WTC11 (cell line): ENCODE data around the gene CRISP1. TPM values are rescaled to one million over a fixed set of nuclear protein-coding genes. Genes with fewer than 3 reads are reported as not detected.

Experiments used
- ATAC-seq: fragments of 200-7000 bp; cut with Tn5 transposase; 2 replicates; pipeline ENCODE4 v1.10.0; 2021; ENCODE audit warnings: mild to moderate bottlenecking, moderate library complexity
- CTCF ChIA-PET: fragments of 300-600 bp; sonication (Branson Sonifier 250); formaldehyde crosslinking; loops from one replicate; lab custom pipeline; 2021; ENCODE audit warnings: antibody characterized with exemption; lab: Charles Lee
- POLR2A ChIA-PET: fragments of 350-600 bp; sonication (Branson Sonifier 250); formaldehyde crosslinking; loops from one replicate; lab custom pipeline; 2021; ENCODE audit warnings: antibody characterized with exemption; lab: Charles Lee
- DNase-seq: peaks from one replicate; pipeline ENCODE4 v3.0.0; 2021; ENCODE audit warnings: low spot score
- H3K27ac Mint-ChIP-seq: 2 replicates; pipeline ENCODE4 v1.8.0; 2021; ENCODE audit warnings: mixed read lengths
- H3K27me3 Mint-ChIP-seq: 2 replicates; pipeline ENCODE4 v1.8.0; 2021; ENCODE audit warnings: low read depth, mild to moderate bottlenecking, moderate library complexity, mixed read lengths
- H3K36me3 Mint-ChIP-seq: 2 replicates; pipeline ENCODE4 v1.8.0; 2021; ENCODE audit warnings: mixed read lengths
- H3K4me1 Mint-ChIP-seq: 2 replicates; pipeline ENCODE4 v1.8.0; 2022; ENCODE audit warnings: mixed read lengths
- H3K4me3 Mint-ChIP-seq: 2 replicates; pipeline ENCODE4 v1.8.0; 2021; ENCODE audit warnings: mild to moderate bottlenecking, moderate library complexity, mixed read lengths
- H3K9me3 Mint-ChIP-seq: 2 replicates; pipeline ENCODE4 v1.8.0; 2021; ENCODE audit warnings: mixed read lengths
- ARID4B ChIP-seq: sonication (generic); formaldehyde crosslinking; IDR thresholded peaks from 2 replicates; pipeline ENCODE4 v1.8.0; 2023; ENCODE audit warnings: missing genetic modification reagents, mild to moderate bottlenecking, borderline replicate concordance
- ATF2 ChIP-seq: sonication (generic); formaldehyde crosslinking; IDR thresholded peaks from 2 replicates; pipeline ENCODE4 v1.8.1; 2022; ENCODE audit warnings: low read depth, missing genetic modification reagents, borderline replicate concordance
- ATF3 ChIP-seq: sonication (generic); formaldehyde crosslinking; conservative IDR thresholded peaks from 2 replicates; pipeline ENCODE4 v1.8.1; 2022; ENCODE audit warnings: mild to moderate bottlenecking, missing genetic modification reagents
- E2F1 ChIP-seq: sonication (generic); formaldehyde crosslinking; IDR thresholded peaks from 2 replicates; pipeline ENCODE4 v1.8.0; 2022; ENCODE audit warnings: mild to moderate bottlenecking, missing genetic modification reagents
- GABPB1 ChIP-seq: sonication (generic); formaldehyde crosslinking; IDR thresholded peaks from 2 replicates; pipeline ENCODE4 v1.8.1; 2023; ENCODE audit warnings: mild to moderate bottlenecking, missing genetic modification reagents
- GTF2I ChIP-seq: fragments of 250-450 bp; sonication (Bioruptor Pico); conservative IDR thresholded peaks from 2 replicates; pipeline ENCODE4 v1.4.0; 2021; ENCODE audit warnings: mild to moderate bottlenecking
- JAZF1 ChIP-seq: fragments of 250-450 bp; sonication (Bioruptor Pico); IDR thresholded peaks from 2 replicates; pipeline ENCODE4 v1.9.0; 2021; ENCODE audit warnings: moderate library complexity, mild to moderate bottlenecking, inconsistent platforms
- JUN ChIP-seq: sonication (generic); formaldehyde crosslinking; IDR thresholded peaks from 2 replicates; pipeline ENCODE4 v1.8.0; 2023; ENCODE audit warnings: mild to moderate bottlenecking, missing genetic modification reagents
- MLX ChIP-seq: sonication (generic); formaldehyde crosslinking; IDR thresholded peaks from 2 replicates; pipeline ENCODE4 v1.8.1; 2023; ENCODE audit warnings: mild to moderate bottlenecking, missing genetic modification reagents, moderate library complexity
- NFATC4 ChIP-seq: fragments of 250-450 bp; sonication (Bioruptor Pico); IDR thresholded peaks from 2 replicates; pipeline ENCODE4 v1.9.0; 2021; ENCODE audit warnings: mild to moderate bottlenecking
- NR3C1 ChIP-seq: sonication (generic); formaldehyde crosslinking; conservative IDR thresholded peaks from 2 replicates; pipeline ENCODE4 v1.8.1; 2023; ENCODE audit warnings: low read depth, mild to moderate bottlenecking, missing genetic modification reagents
- PREB ChIP-seq: sonication (generic); formaldehyde crosslinking; IDR thresholded peaks from 2 replicates; pipeline ENCODE4 v1.8.1; 2022; ENCODE audit warnings: mild to moderate bottlenecking, missing genetic modification reagents, moderate library complexity, borderline replicate concordance
- PRRX2 ChIP-seq: fragments of 250-450 bp; sonication (Bioruptor Pico); IDR thresholded peaks from 2 replicates; pipeline ENCODE4 v1.8.0; 2021; ENCODE audit warnings: mild to moderate bottlenecking
- SMAD3 ChIP-seq: sonication (generic); formaldehyde crosslinking; IDR thresholded peaks from 2 replicates; pipeline ENCODE4 v1.8.0; 2022; ENCODE audit warnings: missing genetic modification reagents, mild to moderate bottlenecking, borderline replicate concordance
- SMAD4 ChIP-seq: sonication (generic); formaldehyde crosslinking; IDR thresholded peaks from 2 replicates; pipeline ENCODE4 v1.8.0; 2022; ENCODE audit warnings: mild to moderate bottlenecking, missing genetic modification reagents
- STAT6 ChIP-seq: sonication (generic); formaldehyde crosslinking; conservative IDR thresholded peaks from 2 replicates; pipeline ENCODE4 v1.8.1; 2023; ENCODE audit warnings: mild to moderate bottlenecking, low read depth, missing genetic modification reagents, moderate library complexity
- TEAD1 ChIP-seq: sonication (generic); formaldehyde crosslinking; IDR thresholded peaks from 2 replicates; pipeline ENCODE4 v1.8.0; 2022; ENCODE audit warnings: mild to moderate bottlenecking, missing genetic modification reagents
- USF1 ChIP-seq: sonication (generic); formaldehyde crosslinking; IDR thresholded peaks from 2 replicates; pipeline ENCODE4 v1.8.0; 2022; ENCODE audit warnings: mild to moderate bottlenecking, missing genetic modification reagents
- ZNF232 ChIP-seq: sonication (generic); formaldehyde crosslinking; IDR thresholded peaks from 2 replicates; pipeline ENCODE4 v1.8.0; 2022; ENCODE audit warnings: mild to moderate bottlenecking, missing genetic modification reagents
- ZNF281 ChIP-seq: sonication (generic); formaldehyde crosslinking; IDR thresholded peaks from 2 replicates; pipeline ENCODE4 v1.8.0; 2023; ENCODE audit warnings: mild to moderate bottlenecking, missing genetic modification reagents
- ZNF396 ChIP-seq: fragments of 250-450 bp; sonication (Bioruptor Pico); IDR thresholded peaks from 2 replicates; pipeline ENCODE4 v1.8.0; 2021; ENCODE audit warnings: mild to moderate bottlenecking, moderate library complexity, borderline replicate concordance
- total RNA-seq: library from RNA; stranded (reverse); gene quantifications from 3 replicates; pipeline ENCODE4 v1.2.3, GENCODE V29; 2021

Gene CRISP1
- total RNA-seq, 1 experiment from 2014 or later: not detected

- no peaks in the 10 kb centered on the region for H3K27me3 Mint-ChIP-seq
- H3K4me3 Mint-ChIP-seq: no peak overlapping the region
- TF ChIP-seq PRRX2 (CRISPR knock-in tag) (no peak), JUN (CRISPR knock-in tag) (no peak), E2F1 (no peak), TEAD1 (CRISPR knock-in tag) (no peak), SMAD3 (CRISPR knock-in tag) (no peak), PREB (CRISPR knock-in tag) (no peak), USF1 (CRISPR knock-in tag) (no peak), NFATC4 (CRISPR knock-in tag) (no peak), ATF2 (CRISPR knock-in tag) (no peak), GTF2I (no peak), ZNF232 (CRISPR knock-in tag) (no peak), NR3C1 (CRISPR knock-in tag) (no peak), STAT6 (CRISPR knock-in tag) (no peak), SMAD4 (CRISPR knock-in tag) (no peak), ATF3 (CRISPR knock-in tag) (no peak)
- ATAC-seq (no peak), DNase-seq (no peak)
- peaks cover 4% of the 10 kb centered on the region for H3K4me1 Mint-ChIP-seq
- POLR2A ChIA-PET: no interaction called here
- H3K36me3 Mint-ChIP-seq: no peaks in the 10 kb centered on the region
- H3K27ac Mint-ChIP-seq: no peak overlapping the region
- H3K9me3 Mint-ChIP-seq: no peaks in the 10 kb centered on the region
- CTCF ChIA-PET: interaction anchor here (0.8 kb wide), 1 partner anchor 176 kb away, joined by 3 read pairs; no protein-coding TSS in a partner anchor
Measured at GRCh38 chr6:49855221-49855620, 11.1 kb downstream of the CRISP1 start.

- POLR2A ChIA-PET: no interaction called here
- peaks cover 4% of the 10 kb centered on the region for H3K4me1 Mint-ChIP-seq
- TF ChIP-seq ZNF396 (CRISPR knock-in tag): no peak
- TF ChIP-seq ARID4B (CRISPR knock-in tag): no peak
- TF ChIP-seq JAZF1 (CRISPR knock-in tag): no peak
- no peak for TF ChIP-seq ZNF281 (CRISPR knock-in tag)
- no peak for TF ChIP-seq MLX (CRISPR knock-in tag)
- TF ChIP-seq GABPB1: no peak
Measured at GRCh38 chr6:49852975-49853374, 13.4 kb downstream of the CRISP1 start.

More at GRCh38 chr6:49852975-49853374, 13.4 kb downstream of the CRISP1 start:
- H3K9me3 Mint-ChIP-seq: peaks cover 8% of the 10 kb centered on the region
- ATAC-seq: no peak
- no peak for DNase-seq
- H3K36me3 Mint-ChIP-seq: peaks cover 5% of the 10 kb centered on the region
- H3K4me3 Mint-ChIP-seq: no peak overlapping the region
- no peak overlapping the region for H3K27ac Mint-ChIP-seq
- no peaks in the 10 kb centered on the region for H3K27me3 Mint-ChIP-seq
- CTCF ChIA-PET: no interaction called here
